NCI-H2171 (cell line): Measurements from ENCODE around the gene RICTOR.
A peak's percentile ranks its signal among the peaks of the same experiment; 100 is the strongest.
"Not testable (repeated sequence)": the region's sequence is repeated elsewhere in the genome, so short reads cannot be mapped to it uniquely, and the experiment has no call there.

ENCODE experiments used
- DNase-seq: peaks from one replicate; lab custom pipeline; 2025; lab: John Stamatoyannopoulos, UW

Gene RICTOR

GRCh38 chr5:39013938-39014337 is 60.3 kb downstream of the RICTOR start:
- DNase-seq: no peak

- DNase-seq: not testable (repeated sequence)
These were observed 63.2 kb downstream of the RICTOR start for GRCh38 chr5:39010958-39011357.

GRCh38 chr5:39009981-39010380 is 64.2 kb downstream of the RICTOR start:
- no peak for DNase-seq

- DNase-seq: no peak
These were observed 64.9 kb downstream of the RICTOR start for GRCh38 chr5:39009280-39009679.

GRCh38 chr5:39006650-39007049 is 67.5 kb downstream of the RICTOR start:
- DNase-seq: no peak

GRCh38 chr5:39005566-39006232 is 68.5 kb downstream of the RICTOR start:
- DNase-seq: no peak

- no peak for DNase-seq
These were observed 72.5 kb downstream of the RICTOR start for GRCh38 chr5:39001683-39002082.

GRCh38 chr5:38999037-38999436 is 75.2 kb downstream of the RICTOR start:
- no peak for DNase-seq

GRCh38 chr5:38997591-38997990 is 76.6 kb downstream of the RICTOR start:
- no peak for DNase-seq

- no peak for DNase-seq
These were observed 78.1 kb downstream of the RICTOR start for GRCh38 chr5:38996123-38996522.

- peak; percentile 75 for DNase-seq
These were observed 79.8 kb downstream of the RICTOR start for GRCh38 chr5:38994324-38994927.

GRCh38 chr5:38989974-38990719 is 84.1 kb downstream of the RICTOR start:
- not testable (repeated sequence) for DNase-seq

GRCh38 chr5:38985909-38986452 is 88.2 kb downstream of the RICTOR start:
- no peak for DNase-seq

- no peak for DNase-seq
These were observed 94.7 kb downstream of the RICTOR start for GRCh38 chr5:38979535-38979934.

GRCh38 chr5:38978036-38978435 is 96.2 kb downstream of the RICTOR start:
- no peak for DNase-seq

GRCh38 chr5:38968665-38969064 is 105.5 kb downstream of the RICTOR start:
- DNase-seq: no peak

- DNase-seq: no peak
These were observed 112.5 kb downstream of the RICTOR start for GRCh38 chr5:38961691-38962090.

GRCh38 chr5:38953426-38954012 is 120.7 kb downstream of the RICTOR start:
- no peak for DNase-seq

- DNase-seq: no peak
These were observed 125.7 kb downstream of the RICTOR start for GRCh38 chr5:38948501-38948900.

- no peak for DNase-seq
These were observed 129.9 kb downstream of the RICTOR start for GRCh38 chr5:38944282-38944681.

GRCh38 chr5:38941912-38942311 is 132.3 kb downstream of the RICTOR start:
- no peak for DNase-seq

- DNase-seq: no peak
These were observed 133.9 kb downstream of the RICTOR start for GRCh38 chr5:38940230-38940858.
